ENCODE data around the gene DYNC2LI1.

- TF ChIP-seq POLR2A (IDR thresholded peaks at IDR 0.05; ENCODE audit: low read depth, low read length) (no peak), POLR2AphosphoS5 (IDR thresholded peaks at IDR 0.05; ENCODE audit: low read depth, low read length) (no peak), TAF1 (IDR thresholded peaks at IDR 0.05; ENCODE audit: low read depth, low read length) (no peak), SPI1 (IDR thresholded peaks at IDR 0.05; ENCODE audit: low read depth, low read length) (no peak), PAX5 (IDR thresholded peaks at IDR 0.05; ENCODE audit: insufficient read depth, low read length, severe bottlenecking) (no peak), POU2F2 (IDR thresholded peaks at IDR 0.05; ENCODE audit: low read depth, low read length) (no peak)
Measured at GRCh38 chr2:43810452-43810851, 36.6 kb downstream of the DYNC2LI1 start.

Data from GM12891 (cell line).